ENCODE measurements around the gene PADI1.

PADI1 gene

GRCh38 chr1:17274186-17275170 is 69.5 kb downstream of the PADI1 start:
- DNase-seq (ENCODE audit: low read depth): no peak

GRCh38 chr1:17276568-17276967 is 71.6 kb downstream of the PADI1 start:
- DNase-seq (ENCODE audit: low read depth): no peak

- DNase-seq (ENCODE audit: low read depth): no peak
Observed at GRCh38 chr1:17277511-17278159, 72.7 kb downstream of the PADI1 start.

GRCh38 chr1:17278996-17279830 is 74.3 kb downstream of the PADI1 start:
- DNase-seq (ENCODE audit: low read depth): no peak

GRCh38 chr1:17280436-17280835 is 75.5 kb downstream of the PADI1 start:
- DNase-seq (ENCODE audit: low read depth): no peak

- DNase-seq (ENCODE audit: low read depth): no peak
Observed at GRCh38 chr1:17280894-17281293, 76.0 kb downstream of the PADI1 start.

- DNase-seq (ENCODE audit: low read depth): no peak
Observed at GRCh38 chr1:17281775-17282181, 76.8 kb downstream of the PADI1 start.

- DNase-seq (ENCODE audit: low read depth): no peak
Observed at GRCh38 chr1:17282836-17283235, 77.9 kb downstream of the PADI1 start.

GRCh38 chr1:17286646-17287045 is 81.7 kb downstream of the PADI1 start:
- no peak for DNase-seq (ENCODE audit: low read depth)

- no peak for DNase-seq (ENCODE audit: low read depth)
Observed at GRCh38 chr1:17287130-17287776, 82.3 kb downstream of the PADI1 start.

GRCh38 chr1:17289721-17290120 is 84.8 kb downstream of the PADI1 start:
- DNase-seq (ENCODE audit: low read depth): no peak

- DNase-seq (ENCODE audit: low read depth): no peak
Observed at GRCh38 chr1:17290553-17290952, 85.6 kb downstream of the PADI1 start.

GRCh38 chr1:17292299-17293160 is 87.6 kb downstream of the PADI1 start:
- no peak for DNase-seq (ENCODE audit: low read depth)

- DNase-seq (ENCODE audit: low read depth): no peak
Observed at GRCh38 chr1:17293681-17294425, 88.9 kb downstream of the PADI1 start.

GRCh38 chr1:17295292-17295691 is 90.4 kb downstream of the PADI1 start:
- DNase-seq (ENCODE audit: low read depth): no peak

Measured in stimulated activated CD8-positive, alpha-beta memory T cell treated with anti-CD3 and anti-CD28 coated beads, Interleukin-4, amount 100 ng/mL, for 24 hours (primary cell).